ENCODE results near the gene SDC4. TPM values are rescaled to one million over a fixed set of nuclear protein-coding genes. Genes with fewer than 3 reads are reported as not detected.

Gene SDC4
- total and polyA plus RNA-seq, 9 of the 15 experiments (the other 6 are each of a cell fraction or from before 2014, with no cell fraction given): 2.1 to 10.7 (median 6.3) TPM

DNA sequence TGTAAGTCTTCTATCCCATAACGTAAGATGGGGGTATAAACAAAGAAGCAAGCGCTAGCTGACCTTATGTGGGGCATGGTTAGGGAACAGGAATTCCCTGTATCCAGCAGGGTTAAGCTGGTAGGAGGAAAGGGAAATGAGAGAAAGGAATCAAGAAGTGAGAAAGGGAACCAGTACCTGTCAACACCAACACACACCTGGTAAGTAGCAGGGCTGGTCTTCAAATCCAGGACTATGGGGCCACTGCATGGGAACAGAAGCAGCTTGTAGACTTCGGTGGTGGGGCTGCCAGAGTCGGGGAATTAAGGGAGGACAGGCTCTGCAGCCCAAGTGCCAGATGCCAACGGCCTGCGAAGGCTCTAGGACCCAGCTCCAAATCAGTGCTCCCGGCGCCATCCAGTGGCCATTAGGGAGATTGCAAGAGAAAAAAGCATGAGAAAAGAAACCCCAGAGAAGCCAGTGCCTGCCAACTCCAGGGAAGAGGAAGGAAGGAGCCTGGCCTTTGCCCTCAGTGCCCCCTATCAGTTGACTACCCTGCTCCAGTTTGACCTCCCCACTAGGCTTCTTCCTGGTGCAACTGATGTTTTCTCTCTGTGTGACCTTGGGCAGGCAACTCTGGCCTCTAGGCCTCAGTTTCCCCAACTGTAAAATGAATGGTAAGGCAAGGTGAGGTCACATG is 57.4 kb downstream of the SDC4 start (continued):
- TF ChIP-seq, protein P1, sequence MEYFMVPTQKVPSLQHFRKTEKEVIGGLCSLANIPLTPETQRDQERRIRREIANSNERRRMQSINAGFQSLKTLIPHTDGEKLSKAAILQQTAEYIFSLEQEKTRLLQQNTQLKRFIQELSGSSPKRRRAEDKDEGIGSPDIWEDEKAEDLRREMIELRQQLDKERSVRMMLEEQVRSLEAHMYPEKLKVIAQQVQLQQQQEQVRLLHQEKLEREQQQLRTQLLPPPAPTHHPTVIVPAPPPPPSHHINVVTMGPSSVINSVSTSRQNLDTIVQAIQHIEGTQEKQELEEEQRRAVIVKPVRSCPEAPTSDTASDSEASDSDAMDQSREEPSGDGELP (CRISPR knock-in tag; IDR thresholded peaks at IDR 0.05; ENCODE audit: borderline replicate concordance): 0 out of 2 replicates have a peak, but pooled peaks have one; percentile 20
- TF ChIP-seq RAD21 (CRISPR knock-in tag; conservative IDR thresholded peaks at IDR 0.05 in 1 of 2, IDR thresholded peaks at IDR 0.05 in 1 of 2) (peak; percentile 66 to 80), CSDE1 (IDR thresholded peaks at IDR 0.05) (no peak), NR2C1 (IDR thresholded peaks at IDR 0.05) (no peak), NR2C1 (tag; IDR thresholded peaks at IDR 0.05) (0 out of 2 replicates have a peak, but pooled peaks have one; percentile 23), TOE1 (IDR thresholded peaks at IDR 0.05; ENCODE audit: borderline replicate concordance) (no peak), TOE1 (CRISPR knock-in tag; IDR thresholded peaks at IDR 0.05; ENCODE audit: borderline replicate concordance, low read depth) (no peak), HMGN3 (IDR thresholded peaks at IDR 0.05; ENCODE audit: borderline replicate concordance, extremely low read depth, insufficient read length, low read depth, low read length) (no peak), STAG1 (CRISPR knock-in tag; IDR thresholded peaks at IDR 0.05; ENCODE audit: borderline replicate concordance) (peak; percentile 49; the same call in 1 of the 2 replicates), ZNF561 (CRISPR knock-in tag; conservative IDR thresholded peaks at IDR 0.05) (no peak), MED1 (CRISPR knock-in tag; IDR thresholded peaks at IDR 0.05; ENCODE audit: borderline replicate concordance) (no peak), ZEB2 (IDR thresholded peaks at IDR 0.05) (no peak)
- TF ChIP-seq, protein P2, sequence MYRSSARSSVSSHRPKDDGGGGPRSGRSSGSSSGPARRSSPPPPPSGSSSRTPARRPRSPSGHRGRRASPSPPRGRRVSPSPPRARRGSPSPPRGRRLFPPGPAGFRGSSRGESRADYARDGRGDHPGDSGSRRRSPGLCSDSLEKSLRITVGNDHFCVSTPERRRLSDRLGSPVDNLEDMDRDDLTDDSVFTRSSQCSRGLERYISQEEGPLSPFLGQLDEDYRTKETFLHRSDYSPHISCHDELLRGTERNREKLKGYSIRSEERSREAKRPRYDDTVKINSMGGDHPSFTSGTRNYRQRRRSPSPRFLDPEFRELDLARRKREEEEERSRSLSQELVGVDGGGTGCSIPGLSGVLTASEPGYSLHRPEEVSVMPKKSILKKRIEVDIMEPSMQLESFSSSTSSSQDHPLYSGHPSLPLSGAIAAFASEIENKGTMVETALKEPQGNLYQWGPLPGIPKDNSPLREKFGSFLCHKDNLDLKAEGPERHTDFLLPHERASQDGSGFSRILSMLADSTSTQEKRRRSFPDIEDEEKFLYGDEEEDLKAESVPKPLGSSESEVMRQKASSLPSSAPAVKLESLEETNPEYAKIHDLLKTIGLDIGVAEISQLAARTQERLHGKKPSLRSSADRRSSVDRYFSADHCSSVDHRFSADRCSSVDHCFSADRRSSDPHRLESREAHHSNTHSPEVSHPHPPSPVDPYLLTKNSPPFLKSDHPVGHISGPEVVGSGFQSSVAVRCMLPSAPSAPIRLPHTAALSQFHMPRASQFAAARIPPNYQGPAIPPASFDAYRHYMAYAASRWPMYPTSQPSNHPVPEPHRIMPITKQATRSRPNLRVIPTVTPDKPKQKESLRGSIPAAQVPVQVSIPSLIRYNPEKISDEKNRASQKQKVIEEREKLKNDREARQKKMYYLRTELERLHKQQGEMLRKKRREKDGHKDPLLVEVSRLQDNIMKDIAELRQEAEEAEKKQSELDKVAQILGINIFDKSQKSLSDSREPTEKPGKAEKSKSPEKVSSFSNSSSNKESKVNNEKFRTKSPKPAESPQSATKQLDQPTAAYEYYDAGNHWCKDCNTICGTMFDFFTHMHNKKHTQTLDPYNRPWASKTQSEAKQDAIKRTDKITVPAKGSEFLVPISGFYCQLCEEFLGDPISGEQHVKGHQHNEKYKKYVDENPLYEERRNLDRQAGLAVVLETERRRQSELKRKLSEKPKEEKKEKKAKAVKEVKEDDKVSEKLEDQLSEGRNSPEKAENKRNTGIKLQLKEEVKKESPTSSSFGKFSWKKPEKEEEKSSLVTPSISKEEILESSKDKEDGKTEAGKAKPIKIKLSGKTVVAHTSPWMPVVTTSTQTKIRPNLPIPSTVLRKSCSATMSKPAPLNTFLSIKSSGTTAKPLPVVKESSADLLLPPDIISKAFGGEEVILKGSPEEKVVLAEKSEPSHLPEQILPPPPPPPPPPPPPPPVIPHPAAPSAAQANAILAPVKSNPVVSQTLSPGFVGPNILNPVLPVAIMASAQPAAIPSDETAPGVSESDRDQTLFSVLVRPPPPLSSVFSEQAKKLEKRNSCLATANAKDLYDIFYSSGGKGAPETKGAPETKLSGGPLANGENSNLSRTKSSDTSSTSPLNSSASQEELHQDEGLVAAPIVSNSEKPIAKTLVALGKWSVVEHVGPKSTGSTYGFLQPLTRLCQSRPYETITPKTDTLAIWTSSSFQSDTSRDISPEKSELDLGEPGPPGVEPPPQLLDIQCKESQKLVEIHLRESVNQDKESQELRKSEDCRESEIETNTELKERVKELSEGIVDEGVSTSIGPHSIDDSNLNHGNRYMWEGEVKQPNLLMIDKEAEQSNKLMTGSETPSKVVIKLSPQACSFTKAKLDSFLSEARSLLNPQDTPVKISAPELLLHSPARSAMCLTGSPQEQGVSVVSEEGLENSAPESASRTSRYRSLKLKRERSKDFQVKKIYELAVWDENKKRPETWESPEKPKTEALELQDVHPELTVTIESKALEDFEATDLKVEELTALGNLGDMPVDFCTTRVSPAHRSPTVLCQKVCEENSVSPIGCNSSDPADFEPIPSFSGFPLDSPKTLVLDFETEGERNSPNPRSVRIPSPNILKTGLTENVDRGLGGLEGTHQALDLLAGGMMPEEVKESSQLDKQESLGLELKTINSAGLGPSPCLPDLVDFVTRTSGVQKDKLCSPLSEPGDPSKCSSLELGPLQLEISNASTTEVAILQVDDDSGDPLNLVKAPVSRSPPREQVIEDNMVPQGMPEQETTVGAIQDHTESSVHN (IDR thresholded peaks at IDR 0.05; ENCODE audit: borderline replicate concordance in 1 of 2, low read depth in 1 of 2): no peak
- TF ChIP-seq, protein P3, sequence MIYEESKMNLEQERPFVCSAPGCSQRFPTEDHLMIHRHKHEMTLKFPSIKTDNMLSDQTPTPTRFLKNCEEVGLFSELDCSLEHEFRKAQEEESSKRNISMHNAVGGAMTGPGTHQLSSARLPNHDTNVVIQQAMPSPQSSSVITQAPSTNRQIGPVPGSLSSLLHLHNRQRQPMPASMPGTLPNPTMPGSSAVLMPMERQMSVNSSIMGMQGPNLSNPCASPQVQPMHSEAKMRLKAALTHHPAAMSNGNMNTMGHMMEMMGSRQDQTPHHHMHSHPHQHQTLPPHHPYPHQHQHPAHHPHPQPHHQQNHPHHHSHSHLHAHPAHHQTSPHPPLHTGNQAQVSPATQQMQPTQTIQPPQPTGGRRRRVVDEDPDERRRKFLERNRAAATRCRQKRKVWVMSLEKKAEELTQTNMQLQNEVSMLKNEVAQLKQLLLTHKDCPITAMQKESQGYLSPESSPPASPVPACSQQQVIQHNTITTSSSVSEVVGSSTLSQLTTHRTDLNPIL (CRISPR knock-in tag; IDR thresholded peaks at IDR 0.05): no peak
- TF ChIP-seq, protein P4, sequence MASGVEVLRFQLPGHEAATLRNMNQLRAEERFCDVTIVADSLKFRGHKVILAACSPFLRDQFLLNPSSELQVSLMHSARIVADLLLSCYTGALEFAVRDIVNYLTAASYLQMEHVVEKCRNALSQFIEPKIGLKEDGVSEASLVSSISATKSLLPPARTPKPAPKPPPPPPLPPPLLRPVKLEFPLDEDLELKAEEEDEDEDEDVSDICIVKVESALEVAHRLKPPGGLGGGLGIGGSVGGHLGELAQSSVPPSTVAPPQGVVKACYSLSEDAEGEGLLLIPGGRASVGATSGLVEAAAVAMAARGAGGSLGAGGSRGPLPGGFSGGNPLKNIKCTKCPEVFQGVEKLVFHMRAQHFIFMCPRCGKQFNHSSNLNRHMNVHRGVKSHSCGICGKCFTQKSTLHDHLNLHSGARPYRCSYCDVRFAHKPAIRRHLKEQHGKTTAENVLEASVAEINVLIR (CRISPR knock-in tag; IDR thresholded peaks at IDR 0.05): no peak

Data from K562 (cell line).